Naive B cell (primary cell): Measurements from ENCODE around the gene ZNF536. TPM values are rescaled to one million over a fixed set of nuclear protein-coding genes. Genes with fewer than 3 reads are reported as not detected.
A peak's percentile ranks its signal among the peaks of the same experiment; 100 is the strongest.
"Not testable (repeated sequence)": the region's sequence is repeated elsewhere in the genome, so short reads cannot be mapped to it uniquely, and the experiment has no call there.

Experiments
- ATAC-seq, 2 donors: fragments of 150-1000 bp; cut with Tn5 transposase; 2 replicates each; pipeline ENCODE4 v1.10.0; 2021; ENCODE audit warnings: low read depth in 2 of 2, mild to moderate bottlenecking in 2 of 2, moderate library complexity in 2 of 2
- DNase-seq: peaks from one replicate; pipeline ENCODE4 v3.0.0; 2022
- H3K27ac Mint-ChIP-seq, 6 donors: one replicate each; pipeline ENCODE4 v1.8.0; 2020 to 2022; ENCODE audit warnings: mild to moderate bottlenecking in 6 of 6, mixed read lengths in 6 of 6, moderate library complexity in 5 of 6, inconsistent platforms in 2 of 6
- H3K27me3 Mint-ChIP-seq, 3 donors: one replicate each; pipeline ENCODE4 v1.8.0; 2021 to 2022; ENCODE audit warnings: mixed read lengths in 3 of 3, mild to moderate bottlenecking in 1 of 3
- H3K36me3 Mint-ChIP-seq, 2 donors: one replicate each; pipeline ENCODE4 v1.8.0; 2020 to 2022; ENCODE audit warnings: mixed read lengths in 2 of 2, inconsistent platforms in 1 of 2, mild to moderate bottlenecking in 1 of 2
- H3K4me1 Mint-ChIP-seq, 3 donors: one replicate each; pipeline ENCODE4 v1.8.0; 2020 to 2022; ENCODE audit warnings: mixed read lengths in 3 of 3, inconsistent platforms in 1 of 3, mild to moderate bottlenecking in 1 of 3, moderate library complexity in 1 of 3
- H3K4me3 Mint-ChIP-seq, 8 donors: one replicate each; pipeline ENCODE4 v1.8.0; 2020 to 2022; ENCODE audit warnings: mild to moderate bottlenecking in 8 of 8, mixed read lengths in 8 of 8, moderate library complexity in 8 of 8, inconsistent platforms in 2 of 8
- H3K9me3 Mint-ChIP-seq, 7 donors: one replicate each; pipeline ENCODE4 v1.8.0; 2020 to 2022; ENCODE audit warnings: mixed read lengths in 7 of 7, mild to moderate bottlenecking in 5 of 7, inconsistent platforms in 2 of 7, moderate library complexity in 1 of 7
- polyA plus RNA-seq, 6 donors: library from polyadenylated mRNA; unstranded; fragments of 300-500 nt; fragmentation: Illumina TruSeq; gene quantifications; one replicate each; pipeline ENCODE4 v1.2.3, GENCODE V29; 2021; ENCODE audit warnings: low read depth in 6 of 6

ZNF536 gene
- polyA plus RNA-seq, 6 donors from 2014 or later, result 0.08 TPM; not detected in 5

DNA sequence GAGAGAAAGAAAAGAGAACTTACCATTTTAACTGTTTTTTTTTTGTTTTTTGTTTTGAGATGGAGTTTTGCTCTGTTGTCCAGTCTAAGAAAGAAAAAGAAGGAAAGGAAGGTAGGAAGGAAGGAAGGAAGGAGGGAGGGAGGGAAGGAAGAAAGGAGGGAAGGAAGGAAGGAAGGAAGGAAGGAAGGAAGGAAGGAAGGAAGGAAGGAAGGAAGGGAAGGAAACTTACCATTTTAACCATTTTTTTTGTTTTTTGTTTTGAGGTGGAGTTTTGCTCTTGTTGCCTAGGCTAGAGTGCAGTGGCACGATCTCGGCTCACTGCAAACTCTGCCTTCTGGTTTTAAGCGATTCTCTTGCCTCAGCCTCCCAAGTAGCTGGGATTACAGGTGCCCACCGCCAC is 94.4 kb downstream of the ZNF536 start:
- H3K4me3 Mint-ChIP-seq, ATAC-seq, H3K27me3 Mint-ChIP-seq, H3K4me1 Mint-ChIP-seq, DNase-seq, H3K36me3 Mint-ChIP-seq, H3K27ac Mint-ChIP-seq: not testable (repeated sequence)
- peaks cover 0 to 11% (median 3%) of the 10 kb centered on the region in 7 donors for H3K9me3 Mint-ChIP-seq

DNA sequence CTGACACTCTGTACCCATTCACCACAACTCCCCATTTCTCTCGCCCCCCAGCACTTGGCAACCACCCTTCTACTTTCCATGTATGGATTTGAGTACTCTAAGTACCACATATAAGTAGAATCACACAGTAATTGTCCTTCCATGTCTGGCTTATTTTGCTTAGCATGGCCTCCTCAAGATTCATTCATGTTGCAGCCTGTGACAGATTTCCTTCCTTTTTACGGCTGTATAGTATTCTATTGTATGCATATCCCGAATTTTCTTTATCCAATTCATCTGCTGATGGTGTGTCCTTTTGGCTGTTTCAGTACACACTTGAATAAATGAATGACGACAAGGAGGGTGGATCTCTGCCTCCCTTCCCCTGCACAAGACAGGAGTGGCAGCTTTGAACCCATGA is 95.1 kb downstream of the ZNF536 start:
- no peak overlapping the region for H3K4me3 Mint-ChIP-seq
- no peaks in the 10 kb centered on the region for H3K4me1 Mint-ChIP-seq
- H3K9me3 Mint-ChIP-seq, result peaks cover 0 to 13% (median 3%) of the 10 kb centered on the region in 7 donors
- no peak for ATAC-seq
- H3K27ac Mint-ChIP-seq, result no peak overlapping the region
- no peak for DNase-seq
- H3K27me3 Mint-ChIP-seq, result no peaks in the 10 kb centered on the region
- no peaks in the 10 kb centered on the region for H3K36me3 Mint-ChIP-seq

DNA sequence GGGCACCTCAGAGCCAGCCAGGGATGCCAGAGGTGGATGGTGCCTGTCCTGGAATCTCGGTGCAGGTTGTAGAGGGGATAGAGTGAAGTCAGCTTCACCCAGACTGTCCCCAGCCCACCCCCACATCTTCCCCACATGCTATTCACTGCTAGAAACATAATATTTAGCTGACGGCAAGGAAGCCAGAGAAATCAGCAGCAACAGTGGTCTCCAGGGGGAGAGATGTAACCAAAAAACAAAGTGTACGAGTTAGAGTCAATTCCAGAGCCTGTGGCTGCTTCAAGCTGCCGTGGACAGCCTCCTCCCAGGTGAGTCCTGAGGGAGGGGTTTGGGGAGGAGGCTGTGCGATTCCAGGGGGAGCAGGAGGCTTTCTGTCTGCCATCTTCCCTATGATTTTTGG is 97.6 kb downstream of the ZNF536 start:
- Mint-ChIP-seq H3K27me3 (no peaks in the 10 kb centered on the region), H3K27ac (no peak overlapping the region), H3K4me3 (no peak overlapping the region), H3K4me1 (no peaks in the 10 kb centered on the region), H3K9me3 (peaks cover 3 to 22% (median 13%) of the 10 kb centered on the region in 7 donors), H3K36me3 (no peaks in the 10 kb centered on the region)
- no peak for ATAC-seq
- DNase-seq, result no peak

DNA sequence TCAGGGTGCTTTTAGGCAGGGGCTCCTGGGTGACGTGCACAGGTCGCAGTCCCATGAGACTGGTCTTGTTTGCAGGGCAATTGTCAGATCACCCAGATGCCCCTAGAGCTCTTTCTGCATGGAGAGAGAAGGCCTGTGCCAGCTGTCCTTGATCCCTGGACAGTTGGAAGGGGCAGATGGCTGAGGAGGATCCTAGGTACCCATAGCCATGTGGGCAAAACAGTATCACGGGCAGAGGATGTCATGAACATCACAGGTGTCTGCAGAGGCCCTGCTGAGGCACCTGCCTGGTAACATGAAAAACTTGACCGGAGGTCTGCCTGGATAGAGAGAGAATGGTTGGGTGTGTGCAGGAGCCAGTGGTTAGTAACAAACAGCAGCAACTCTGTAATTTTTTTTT is 99.3 kb downstream of the ZNF536 start:
- ATAC-seq, result no peak
- DNase-seq, result no peak
- no peaks in the 10 kb centered on the region for H3K27me3 Mint-ChIP-seq
- H3K4me1 Mint-ChIP-seq, result no peaks in the 10 kb centered on the region
- H3K9me3 Mint-ChIP-seq, result peaks cover 3 to 26% (median 13%) of the 10 kb centered on the region in 7 donors
- no peak overlapping the region for H3K4me3 Mint-ChIP-seq
- no peaks in the 10 kb centered on the region for H3K36me3 Mint-ChIP-seq
- H3K27ac Mint-ChIP-seq, result no peak overlapping the region

DNA sequence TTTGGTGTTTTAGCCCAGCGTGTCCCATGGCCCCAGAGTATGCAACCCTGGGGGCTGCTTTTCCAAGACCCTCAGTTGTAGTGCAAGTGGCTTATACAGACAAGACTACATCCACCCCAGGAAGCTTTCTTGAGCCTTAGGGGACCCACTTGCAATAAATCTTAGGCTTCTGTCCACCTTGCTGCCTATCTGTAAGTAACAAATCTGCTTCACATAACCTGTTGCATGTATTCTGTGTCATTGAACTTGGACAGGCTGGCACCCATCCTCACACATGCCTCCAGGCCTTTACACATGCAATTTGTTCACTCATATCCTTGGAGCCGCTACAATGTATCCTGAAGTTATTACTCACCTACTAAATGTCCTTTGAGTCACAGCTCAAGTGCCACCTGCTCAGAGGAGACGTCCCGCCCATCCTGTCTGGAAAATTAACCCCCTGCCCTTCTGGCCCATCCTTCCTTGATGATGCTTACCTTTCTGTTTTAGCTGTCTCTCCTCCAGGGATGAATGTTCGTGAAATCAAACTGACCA is 101.2 kb downstream of the ZNF536 start:
- Mint-ChIP-seq H3K9me3 (peaks cover 4 to 19% (median 9%) of the 10 kb centered on the region in 7 donors), H3K27ac (no peak overlapping the region), H3K4me3 (no peak overlapping the region), H3K36me3 (no peaks in the 10 kb centered on the region), H3K4me1 (no peaks in the 10 kb centered on the region), H3K27me3 (no peaks in the 10 kb centered on the region)
- DNase-seq (no peak), ATAC-seq (no peak)

DNA sequence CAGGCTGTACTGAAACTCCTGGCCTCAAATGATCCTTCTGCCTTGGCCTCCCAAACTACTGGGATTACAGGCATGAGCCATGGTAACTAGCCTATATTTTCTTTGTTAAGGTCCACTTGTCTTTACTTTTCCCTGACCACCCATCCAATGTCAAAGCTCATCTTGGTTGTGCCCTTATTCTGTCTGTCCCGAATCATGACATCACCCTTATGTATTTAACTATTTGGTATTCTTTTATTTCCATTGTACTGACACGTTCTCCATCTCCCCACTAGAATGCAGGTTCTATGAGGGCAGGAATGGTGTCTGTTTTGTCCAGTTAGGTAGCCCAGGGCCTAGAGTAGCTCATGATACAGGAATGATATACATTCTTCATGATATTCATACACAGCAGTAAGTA is 104.8 kb downstream of the ZNF536 start:
- Mint-ChIP-seq H3K27me3 (peaks cover 0 to 3% (median 0%) of the 10 kb centered on the region in 3 donors), H3K9me3 (peaks cover 4 to 24% (median 13%) of the 10 kb centered on the region in 7 donors), H3K36me3 (no peaks in the 10 kb centered on the region), H3K27ac (no peak overlapping the region), H3K4me3 (no peak overlapping the region), H3K4me1 (no peaks in the 10 kb centered on the region)
- ATAC-seq (no peak), DNase-seq (no peak)

DNA sequence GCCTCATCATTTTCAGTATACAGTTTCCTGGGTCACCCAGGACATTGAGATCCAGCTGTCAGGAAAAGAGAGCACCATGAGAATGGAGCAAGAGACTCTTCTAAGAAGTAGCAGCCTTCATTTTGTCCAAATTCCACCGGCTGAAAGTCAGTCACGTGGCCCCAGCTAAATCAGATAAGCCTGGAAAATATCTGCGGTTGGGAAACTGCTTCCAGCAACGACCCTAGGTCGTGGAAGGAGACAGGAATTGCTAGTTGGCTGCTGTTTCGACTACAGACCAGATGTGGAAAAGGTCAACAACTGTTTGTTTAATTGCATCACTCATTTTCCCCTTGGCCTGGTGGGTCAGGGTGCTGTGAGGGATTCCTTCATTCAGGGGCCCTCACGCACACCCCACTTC is 107.0 kb downstream of the ZNF536 start:
- ATAC-seq (no peak), DNase-seq (no peak)
- Mint-ChIP-seq H3K4me1 (no peaks in the 10 kb centered on the region), H3K36me3 (peaks cover 0 to 10% of the 10 kb centered on the region in 2 donors), H3K27me3 (peaks cover 0 to 11% (median 9%) of the 10 kb centered on the region in 3 donors), H3K9me3 (peaks cover 4 to 17% (median 13%) of the 10 kb centered on the region in 7 donors), H3K4me3 (no peak overlapping the region), H3K27ac (no peak overlapping the region)

DNA sequence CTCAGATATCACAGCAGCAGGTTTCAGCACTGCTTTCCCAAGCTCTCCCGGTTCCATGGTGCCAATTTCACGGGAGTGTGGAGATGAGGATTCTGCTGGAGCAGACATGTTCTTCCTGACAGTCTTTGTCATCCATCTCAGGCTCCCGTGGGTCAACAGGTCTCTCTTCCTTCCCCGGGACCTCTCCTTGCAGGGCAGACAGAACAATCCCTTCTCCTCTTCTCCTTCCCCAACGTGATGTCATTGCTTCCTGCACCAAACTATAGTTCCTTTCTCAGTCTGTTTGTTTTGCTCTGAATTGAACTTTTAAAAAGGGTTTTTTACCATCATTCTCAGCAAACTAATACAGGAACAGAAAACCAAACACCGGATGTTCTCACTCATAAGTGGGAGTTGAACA is 107.9 kb downstream of the ZNF536 start:
- H3K27ac Mint-ChIP-seq, result peak overlapping the region in 2 of 6 donors; percentile 12 to 22
- no peak for ATAC-seq

DNA sequence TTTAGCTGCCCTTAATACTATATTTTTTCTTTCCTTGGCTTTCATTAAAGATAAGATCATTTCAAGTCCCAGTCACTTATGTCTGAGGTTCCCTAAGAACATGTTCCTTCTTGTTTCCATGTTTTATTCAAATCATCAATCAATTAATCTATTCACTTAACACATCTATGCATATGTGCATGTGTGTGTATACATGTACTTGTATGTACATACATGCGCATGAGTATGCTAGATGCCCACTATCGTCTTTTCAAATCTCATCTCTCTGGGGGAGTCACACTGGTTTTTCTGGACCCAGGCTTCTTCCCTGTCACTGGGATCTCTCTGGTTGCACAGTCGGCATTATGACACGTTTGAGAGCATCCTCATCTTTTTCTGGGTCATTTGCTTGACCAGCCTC is 108.9 kb downstream of the ZNF536 start:
- no peak for ATAC-seq
- Mint-ChIP-seq H3K36me3 (peaks cover 0 to 10% of the 10 kb centered on the region in 2 donors), H3K4me1 (no peaks in the 10 kb centered on the region), H3K9me3 (peaks cover 4 to 22% (median 16%) of the 10 kb centered on the region in 7 donors), H3K27ac (no peak overlapping the region), H3K4me3 (no peak overlapping the region), H3K27me3 (peaks cover 0 to 17% (median 9%) of the 10 kb centered on the region in 3 donors)
- no peak for DNase-seq

More for the DNA sequence above, 107.9 kb downstream of the ZNF536 start:
- no peak for DNase-seq
- Mint-ChIP-seq H3K4me3 (no peak overlapping the region), H3K9me3 (peaks cover 4 to 18% (median 12%) of the 10 kb centered on the region in 7 donors), H3K36me3 (peaks cover 0 to 10% of the 10 kb centered on the region in 2 donors), H3K27me3 (peaks cover 0 to 14% (median 9%) of the 10 kb centered on the region in 3 donors), H3K4me1 (no peaks in the 10 kb centered on the region)

DNA sequence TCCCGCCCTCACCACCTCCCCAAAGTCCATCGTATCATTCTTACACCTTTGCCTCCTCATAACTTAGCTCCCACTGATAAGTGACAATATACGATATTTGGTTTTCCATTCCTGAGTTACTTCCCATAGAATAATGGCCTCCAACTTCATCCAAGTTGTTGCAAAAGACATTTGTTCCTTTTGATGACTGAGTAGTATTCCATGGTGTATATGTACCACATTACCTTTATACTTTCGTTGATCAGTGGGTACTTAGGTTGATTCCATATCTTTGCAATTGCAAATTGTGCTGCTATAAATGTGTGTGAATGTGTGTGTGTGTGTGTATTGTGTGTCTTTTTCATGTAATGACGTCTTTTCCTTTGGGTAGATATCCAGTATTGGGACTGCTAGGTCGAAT is 109.6 kb downstream of the ZNF536 start:
- no peak for ATAC-seq
- Mint-ChIP-seq H3K27me3 (peaks cover 0 to 20% (median 9%) of the 10 kb centered on the region in 3 donors), H3K4me3 (no peak overlapping the region), H3K27ac (no peak overlapping the region), H3K9me3 (peaks cover 4 to 23% (median 16%) of the 10 kb centered on the region in 7 donors), H3K4me1 (no peaks in the 10 kb centered on the region), H3K36me3 (peaks cover 0 to 10% of the 10 kb centered on the region in 2 donors)
- no peak for DNase-seq

DNA sequence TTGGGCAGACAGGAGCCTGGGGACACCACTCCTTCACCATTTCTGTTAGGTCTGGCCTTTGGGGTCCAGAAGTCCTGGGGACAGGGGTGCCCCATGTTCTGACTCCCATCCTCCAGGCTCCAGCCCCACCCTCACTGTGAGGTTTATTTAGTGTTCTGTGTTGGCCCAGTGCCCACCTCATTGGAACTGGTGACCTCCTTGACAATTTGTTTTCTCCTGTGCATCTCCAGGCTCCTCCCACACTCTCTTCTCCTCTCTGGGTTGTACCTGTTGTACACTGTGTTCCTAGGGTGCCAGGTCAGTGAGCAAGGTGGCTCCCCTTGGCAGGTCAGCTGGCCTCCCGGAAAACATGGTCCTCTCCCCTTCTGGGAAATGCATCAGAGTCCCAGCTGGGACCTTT is 110.8 kb downstream of the ZNF536 start:
- no peaks in the 10 kb centered on the region for H3K4me1 Mint-ChIP-seq
- H3K27ac Mint-ChIP-seq, result no peak overlapping the region
- H3K4me3 Mint-ChIP-seq, result no peak overlapping the region
- peaks cover 0 to 20% (median 9%) of the 10 kb centered on the region in 3 donors for H3K27me3 Mint-ChIP-seq
- no peak for ATAC-seq
- H3K9me3 Mint-ChIP-seq, result peaks cover 3 to 23% (median 14%) of the 10 kb centered on the region in 7 donors
- DNase-seq, result no peak
- peaks cover 0 to 10% of the 10 kb centered on the region in 2 donors for H3K36me3 Mint-ChIP-seq

DNA sequence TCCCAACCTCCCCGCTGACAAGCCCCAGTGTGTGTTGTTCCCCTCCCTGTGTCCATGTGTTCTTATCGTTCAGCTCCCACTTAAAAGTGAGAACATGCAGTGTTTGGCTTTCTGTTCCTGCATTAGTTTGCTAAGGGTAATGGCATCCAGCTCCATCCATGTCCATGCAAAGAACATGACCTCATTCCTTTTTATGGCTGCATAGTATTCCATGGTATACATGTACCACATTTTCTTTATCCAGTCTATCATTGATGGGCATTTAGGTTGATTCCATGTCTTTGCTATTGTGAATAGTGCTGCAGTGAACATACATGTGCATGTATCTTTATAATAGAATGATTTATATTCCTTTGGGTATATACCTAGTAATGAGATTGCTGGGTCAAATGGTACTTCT is 114.1 kb downstream of the ZNF536 start:
- ATAC-seq, H3K27ac Mint-ChIP-seq, H3K4me3 Mint-ChIP-seq, H3K4me1 Mint-ChIP-seq, DNase-seq: not testable (repeated sequence)
- Mint-ChIP-seq H3K9me3 (peaks cover 2 to 19% (median 9%) of the 10 kb centered on the region in 7 donors), H3K36me3 (peaks cover 0 to 10% of the 10 kb centered on the region in 2 donors), H3K27me3 (peaks cover 5 to 20% (median 14%) of the 10 kb centered on the region in 3 donors)

DNA sequence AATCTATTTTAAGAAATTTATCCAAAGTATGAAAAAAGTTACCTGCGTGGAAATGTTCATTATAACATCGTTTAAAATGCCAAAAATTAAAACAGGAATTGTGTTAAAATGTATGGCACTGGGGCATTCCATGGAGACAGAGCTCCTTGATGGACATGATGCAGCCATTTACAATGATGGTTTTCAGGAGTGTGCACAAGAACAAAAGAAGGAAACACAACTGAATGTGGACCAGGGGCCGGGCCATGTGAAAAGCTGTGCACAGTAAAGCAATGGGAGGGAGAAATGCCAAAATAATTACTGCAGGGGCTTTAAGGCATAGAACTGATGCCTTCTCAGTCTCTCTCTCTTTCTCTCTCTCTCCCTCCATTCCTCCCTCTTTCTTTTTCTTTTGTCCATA is 115.0 kb downstream of the ZNF536 start:
- Mint-ChIP-seq H3K27ac (no peak overlapping the region), H3K9me3 (peaks cover 2 to 14% (median 9%) of the 10 kb centered on the region in 7 donors), H3K27me3 (peaks cover 5 to 21% (median 14%) of the 10 kb centered on the region in 3 donors), H3K4me3 (no peak overlapping the region), H3K4me1 (no peaks in the 10 kb centered on the region), H3K36me3 (peaks cover 0 to 10% of the 10 kb centered on the region in 2 donors)
- DNase-seq (no peak), ATAC-seq (no peak)

DNA sequence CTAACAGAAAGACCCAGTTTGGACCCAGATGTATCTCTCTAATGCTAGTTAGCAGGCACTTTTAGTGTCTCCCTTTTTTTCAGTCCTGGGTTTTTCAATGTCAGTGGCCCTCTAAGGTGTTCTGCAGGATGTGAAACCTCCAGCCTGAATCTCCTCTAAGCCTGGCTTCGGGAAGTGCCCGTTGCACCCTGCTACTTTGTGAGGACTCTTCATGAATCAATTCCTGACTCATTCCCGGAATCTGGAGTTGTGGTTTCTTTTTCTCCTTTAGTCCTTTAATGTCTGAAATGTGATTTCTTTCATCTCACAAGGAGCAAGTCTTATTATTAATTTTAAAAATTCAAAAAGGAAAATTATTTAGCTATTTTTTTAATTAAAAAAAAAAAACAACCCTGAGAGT is 116.0 kb downstream of the ZNF536 start:
- peaks cover 5 to 21% (median 14%) of the 10 kb centered on the region in 3 donors for H3K27me3 Mint-ChIP-seq
- no peak overlapping the region for H3K4me3 Mint-ChIP-seq
- H3K36me3 Mint-ChIP-seq, result peaks cover 0 to 10% of the 10 kb centered on the region in 2 donors
- no peak overlapping the region for H3K27ac Mint-ChIP-seq
- DNase-seq (no peak), ATAC-seq (no peak)
- H3K4me1 Mint-ChIP-seq, result no peaks in the 10 kb centered on the region
- H3K9me3 Mint-ChIP-seq, result peaks cover 2 to 11% (median 8%) of the 10 kb centered on the region in 7 donors
